Vagina (tissue), 2 donors: ENCODE results near the gene TOMM40L. TPM values are rescaled to one million over a fixed set of nuclear protein-coding genes. Genes with fewer than 3 reads are reported as not detected.

Source experiments
- DNase-seq, 2 donors: peaks; one replicate each; pipeline ENCODE4 v3.0.0-alpha.2; 2017; ENCODE audit errors: extremely low spot score in 2 of 2
- H3K27ac ChIP-seq: fragments of 200-600 bp; sonication (generic); one replicate; pipeline ENCODE4 v1.5.1; 2019
- H3K27me3 ChIP-seq: fragments of 200-600 bp; sonication (generic); one replicate; pipeline ENCODE4 v1.5.1; 2019
- H3K36me3 ChIP-seq, 2 donors: fragments of 200-600 bp; sonication (generic); one replicate each; pipeline ENCODE4 v1.5.1; 2017 to 2019
- H3K4me1 ChIP-seq: fragments of 200-600 bp; sonication (generic); one replicate; pipeline ENCODE4 v1.5.1; 2019
- H3K4me3 ChIP-seq, 2 donors: fragments of 200-600 bp; sonication (generic); 1 replicate in 1 of 2; 2 replicates in 1 of 2; pipeline ENCODE4 v1.5.1; 2016 to 2019
- H3K9me3 ChIP-seq: fragments of 200-600 bp; sonication (generic); one replicate; pipeline ENCODE4 v1.5.1; 2019
- POLR2A ChIP-seq, 2 donors: fragments of 450-650 bp; IDR thresholded peaks; one replicate each; pipeline ENCODE4 v1.6.1; 2017; ENCODE audit warnings: antibody characterized with exemption in 2 of 2, mild to moderate bottlenecking in 2 of 2, moderate library complexity in 2 of 2
- POLR2AphosphoS5 ChIP-seq, 2 donors: sonication (generic); formaldehyde crosslinking; IDR thresholded peaks; one replicate each; pipeline ENCODE4 v1.9.0; 2017; ENCODE audit warnings: antibody characterized with exemption in 2 of 2, mild to moderate bottlenecking in 2 of 2, low read depth in 1 of 2; ENCODE audit not compliant: insufficient read depth in 1 of 2
- intact Hi-C: fragments of 100-400 bp; cut with DNase I; formaldehyde crosslinking; loops from one replicate; pipeline ENCODE4 v1.15.1; 2023
- total RNA-seq: library from RNA; depleted of rRNA; stranded (reverse); fragments of >200 nt; gene quantifications from one replicate; pipeline ENCODE4 v1.2.3, GENCODE V29; 2016
- TF ChIP-seq, protein P1 (sequence below), 3 experiments: fragments of 450-650 bp in 2 of 3; fragments of 200-600 bp in 1 of 3; sonication (generic) in 1 of 3; IDR thresholded peaks; one replicate each; pipeline ENCODE4 v1.5.1; 2017 to 2019; ENCODE audit warnings: antibody characterized with exemption in 3 of 3, mild to moderate bottlenecking in 2 of 3, moderate library complexity in 2 of 3

Gene TOMM40L
- total RNA-seq, 1 donor from 2014 or later: 15.0 TPM

- Histone ChIP-seq H3K4me1 (peaks cover 31% of the 10 kb centered on the region), H3K9me3 (no peaks in the 10 kb centered on the region), H3K36me3 (peaks cover 0 to 14% of the 10 kb centered on the region in 2 donors), H3K27ac (no peak overlapping the region), H3K4me3 (no peak overlapping the region), H3K27me3 (no peaks in the 10 kb centered on the region)
- no peak for TF ChIP-seq POLR2AphosphoS5 (IDR thresholded peaks at IDR 0.05; ENCODE audit: insufficient read depth in 1 of 2, low read depth in 1 of 2)
- TF ChIP-seq, protein P1, sequence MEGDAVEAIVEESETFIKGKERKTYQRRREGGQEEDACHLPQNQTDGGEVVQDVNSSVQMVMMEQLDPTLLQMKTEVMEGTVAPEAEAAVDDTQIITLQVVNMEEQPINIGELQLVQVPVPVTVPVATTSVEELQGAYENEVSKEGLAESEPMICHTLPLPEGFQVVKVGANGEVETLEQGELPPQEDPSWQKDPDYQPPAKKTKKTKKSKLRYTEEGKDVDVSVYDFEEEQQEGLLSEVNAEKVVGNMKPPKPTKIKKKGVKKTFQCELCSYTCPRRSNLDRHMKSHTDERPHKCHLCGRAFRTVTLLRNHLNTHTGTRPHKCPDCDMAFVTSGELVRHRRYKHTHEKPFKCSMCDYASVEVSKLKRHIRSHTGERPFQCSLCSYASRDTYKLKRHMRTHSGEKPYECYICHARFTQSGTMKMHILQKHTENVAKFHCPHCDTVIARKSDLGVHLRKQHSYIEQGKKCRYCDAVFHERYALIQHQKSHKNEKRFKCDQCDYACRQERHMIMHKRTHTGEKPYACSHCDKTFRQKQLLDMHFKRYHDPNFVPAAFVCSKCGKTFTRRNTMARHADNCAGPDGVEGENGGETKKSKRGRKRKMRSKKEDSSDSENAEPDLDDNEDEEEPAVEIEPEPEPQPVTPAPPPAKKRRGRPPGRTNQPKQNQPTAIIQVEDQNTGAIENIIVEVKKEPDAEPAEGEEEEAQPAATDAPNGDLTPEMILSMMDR (IDR thresholded peaks at IDR 0.05): no peak
- TF ChIP-seq POLR2A (IDR thresholded peaks at IDR 0.05): no peak
- no peak for DNase-seq
- intact Hi-C loops: no loop called here
Observed at GRCh38 chr1:161188381-161188780, 37.5 kb upstream of the TOMM40L start.

DNA sequence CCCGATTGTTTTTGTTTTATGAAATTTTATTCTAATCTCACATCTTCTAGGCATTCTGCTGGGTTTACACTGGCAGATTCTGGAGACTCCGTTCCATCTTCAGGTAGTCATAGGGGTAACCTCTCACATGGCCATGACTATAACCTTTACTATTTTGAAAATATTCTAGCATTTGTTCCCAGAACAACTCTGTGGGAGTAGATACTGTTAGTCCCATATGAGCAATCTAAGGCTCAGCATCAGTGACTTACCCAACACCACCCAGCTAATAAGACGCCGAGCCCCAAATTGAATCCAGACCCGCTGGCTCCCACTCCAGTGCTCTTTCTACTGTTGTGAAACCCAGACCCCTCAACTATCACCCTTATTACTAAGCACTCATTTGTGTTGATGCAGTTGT, 36.8 kb upstream of the TOMM40L start:
- Histone ChIP-seq H3K27me3 (no peaks in the 10 kb centered on the region), H3K4me3 (no peak overlapping the region), H3K9me3 (no peaks in the 10 kb centered on the region), H3K36me3 (peaks cover 0 to 16% of the 10 kb centered on the region in 2 donors), H3K27ac (no peak overlapping the region), H3K4me1 (peaks cover 37% of the 10 kb centered on the region)
- TF ChIP-seq POLR2A (IDR thresholded peaks at IDR 0.05): no peak
- TF ChIP-seq, protein P1 (IDR thresholded peaks at IDR 0.05): no peak
- TF ChIP-seq POLR2AphosphoS5 (IDR thresholded peaks at IDR 0.05; ENCODE audit: insufficient read depth in 1 of 2, low read depth in 1 of 2): no peak
- no peak for DNase-seq
- intact Hi-C loops: no loop called here

DNA sequence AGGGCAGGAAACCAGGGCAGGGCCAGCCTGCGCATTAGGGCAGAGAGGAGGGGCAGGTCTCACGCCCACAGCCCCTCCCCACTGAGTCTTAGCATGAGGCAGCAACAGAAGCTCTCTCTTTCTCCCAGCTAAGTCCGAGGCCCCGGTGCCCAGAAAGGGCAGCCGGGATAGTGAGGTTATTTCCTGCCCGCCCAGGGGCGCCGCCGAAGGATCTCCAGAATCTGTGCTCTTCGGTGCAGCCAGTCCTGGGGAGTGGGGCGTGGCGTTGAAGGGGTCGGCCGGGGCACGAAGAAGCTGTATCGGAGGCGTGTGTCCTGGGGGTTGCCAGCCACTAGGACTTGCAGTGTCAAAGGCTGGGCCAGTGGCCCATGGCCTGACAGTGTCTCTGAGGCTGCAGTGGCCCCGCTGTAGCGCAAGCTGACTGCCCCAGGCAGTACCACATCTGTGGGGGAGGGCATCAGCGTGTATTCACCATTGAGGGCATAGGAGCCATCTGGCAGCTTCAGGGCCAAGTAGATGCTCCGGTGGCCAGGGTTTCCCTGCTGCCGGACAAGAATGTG, 34.8 kb upstream of the TOMM40L start:
- peak overlapping the region; percentile 20 for H3K27ac ChIP-seq
- no peak for DNase-seq
- intact Hi-C loops: loop anchor here (10.0 kb wide), 1 partner anchor 194 kb away; no protein-coding TSS in a partner anchor
- H3K36me3 ChIP-seq: peaks cover 0 to 16% of the 10 kb centered on the region in 2 donors
- no peak overlapping the region for H3K4me3 ChIP-seq
- TF ChIP-seq, protein P1 (IDR thresholded peaks at IDR 0.05): no peak
- TF ChIP-seq POLR2A (IDR thresholded peaks at IDR 0.05) (no peak), POLR2AphosphoS5 (IDR thresholded peaks at IDR 0.05; ENCODE audit: insufficient read depth in 1 of 2, low read depth in 1 of 2) (peak in 1 of 2 donors; percentile 64)
- H3K9me3 ChIP-seq: no peaks in the 10 kb centered on the region
- peaks cover 32% of the 10 kb centered on the region for H3K4me1 ChIP-seq
- no peaks in the 10 kb centered on the region for H3K27me3 ChIP-seq

GRCh38 chr1:161191971-161192370, 33.9 kb upstream of the TOMM40L start:
- TF ChIP-seq, protein P1 (IDR thresholded peaks at IDR 0.05): no peak
- TF ChIP-seq POLR2A (IDR thresholded peaks at IDR 0.05) (no peak), POLR2AphosphoS5 (IDR thresholded peaks at IDR 0.05; ENCODE audit: insufficient read depth in 1 of 2, low read depth in 1 of 2) (no peak)
- H3K4me3 ChIP-seq: no peak overlapping the region
- H3K27ac ChIP-seq: no peak overlapping the region
- H3K36me3 ChIP-seq: peaks cover 0 to 16% of the 10 kb centered on the region in 2 donors
- no peaks in the 10 kb centered on the region for H3K27me3 ChIP-seq
- H3K4me1 ChIP-seq: peaks cover 40% of the 10 kb centered on the region
- no peaks in the 10 kb centered on the region for H3K9me3 ChIP-seq
- no peak for DNase-seq
- intact Hi-C loops: loop anchor here (10.0 kb wide), 1 partner anchor 193 kb away; no protein-coding TSS in a partner anchor
